Measurements from ENCODE around the gene CYB5RL. TPM values are rescaled to one million over a fixed set of nuclear protein-coding genes. Genes with fewer than 3 reads are reported as not detected.
"Not testable (repeated sequence)": the region's sequence is repeated elsewhere in the genome, so short reads cannot be mapped to it uniquely, and the experiment has no call there.

CYB5RL gene
- total and polyA plus RNA-seq, 4 donors, result 3.1 to 7.9 (median 3.7) TPM

GRCh38 chr1:54207896-54208295 is 8.1 kb upstream of the CYB5RL start:
- intact Hi-C loops (cut with DNase I), result not testable (repeated sequence)

GRCh38 chr1:54207287-54207686 is 7.5 kb upstream of the CYB5RL start:
- Histone ChIP-seq H3K9me3 (ENCODE audit: control insufficient read depth, low read length) (no peaks in the 10 kb centered on the region), H3K27ac (ENCODE audit: low read depth in 1 of 2, low read length in 2 of 2) (no peak overlapping the region), H3K4me3 (ENCODE audit: low read length in 2 of 2) (no peak overlapping the region), H3K36me3 (ENCODE audit: control insufficient read depth in 1 of 2, insufficient read depth in 2 of 2, low read length in 1 of 2) (peaks cover 13 to 18% of the 10 kb centered on the region in 2 donors), H3K4me1 (ENCODE audit: control insufficient read depth in 1 of 2, insufficient read depth in 2 of 2, low read length in 2 of 2) (no peaks in the 10 kb centered on the region), H3K27me3 (ENCODE audit: control insufficient read depth in 1 of 2, insufficient read depth in 2 of 2, low read length in 1 of 2) (no peaks in the 10 kb centered on the region)
- DNase-seq (no peak), ATAC-seq (ENCODE audit: low FRiP score) (no peak)
- WGBS, 2 donors, result 46 to 83% methylated on average over 1 of the region's 1 CpG
- intact Hi-C loops (cut with DNase I), result no loop called here

More at GRCh38 chr1:54207896-54208295, 8.1 kb upstream of the CYB5RL start:
- H3K9me3 ChIP-seq (ENCODE audit: control insufficient read depth, low read length); H3K27ac ChIP-seq (ENCODE audit: low read depth in 1 of 2, low read length in 2 of 2); H3K4me1 ChIP-seq (ENCODE audit: control insufficient read depth in 1 of 2, insufficient read depth in 2 of 2, low read length in 2 of 2); DNase-seq; H3K27me3 ChIP-seq (ENCODE audit: control insufficient read depth in 1 of 2, insufficient read depth in 2 of 2, low read length in 1 of 2); H3K4me3 ChIP-seq (ENCODE audit: low read length in 2 of 2); ATAC-seq (ENCODE audit: low FRiP score): not testable (repeated sequence)
- H3K36me3 ChIP-seq (ENCODE audit: control insufficient read depth in 1 of 2, insufficient read depth in 2 of 2, low read length in 1 of 2), result peaks cover 17 to 18% of the 10 kb centered on the region in 2 donors
- 63% methylated on average over 4 of the region's 4 CpGs for WGBS, 2 donors

- H3K36me3 ChIP-seq (ENCODE audit: control insufficient read depth in 1 of 2, insufficient read depth in 2 of 2, low read length in 1 of 2), result peaks cover 8 to 10% of the 10 kb centered on the region in 2 donors
Measured at GRCh38 chr1:54204199-54204598, 4.4 kb upstream of the CYB5RL start.

GRCh38 chr1:54200519-54200997 is 728 bp upstream of the CYB5RL start:
- peak; percentile 42 for ATAC-seq (ENCODE audit: low FRiP score)
- DNase-seq, result no peak
- Histone ChIP-seq H3K4me3 (ENCODE audit: low read length in 2 of 2) (peak overlapping the region; percentile 50 to 90), H3K9me3 (ENCODE audit: control insufficient read depth, low read length) (no peaks in the 10 kb centered on the region), H3K27me3 (ENCODE audit: control insufficient read depth in 1 of 2, insufficient read depth in 2 of 2, low read length in 1 of 2) (no peaks in the 10 kb centered on the region), H3K27ac (ENCODE audit: low read depth in 1 of 2, low read length in 2 of 2) (peak overlapping the region in 1 of 2 donors; percentile 1), H3K36me3 (ENCODE audit: control insufficient read depth in 1 of 2, insufficient read depth in 2 of 2, low read length in 1 of 2) (peaks cover 5 to 6% of the 10 kb centered on the region in 2 donors), H3K4me1 (ENCODE audit: control insufficient read depth in 1 of 2, insufficient read depth in 2 of 2, low read length in 2 of 2) (peaks cover 0 to 4% of the 10 kb centered on the region in 2 donors)
- intact Hi-C loops (cut with DNase I), result no loop called here
- WGBS, 2 donors, result 1% methylated on average over 15 of the region's 15 CpGs

More at GRCh38 chr1:54204199-54204598, 4.4 kb upstream of the CYB5RL start:
- ATAC-seq (ENCODE audit: low FRiP score) (no peak), DNase-seq (no peak)
- Histone ChIP-seq H3K4me3 (ENCODE audit: low read length in 2 of 2) (no peak overlapping the region), H3K27me3 (ENCODE audit: control insufficient read depth in 1 of 2, insufficient read depth in 2 of 2, low read length in 1 of 2) (no peaks in the 10 kb centered on the region), H3K4me1 (ENCODE audit: control insufficient read depth in 1 of 2, insufficient read depth in 2 of 2, low read length in 2 of 2) (peaks cover 0 to 2% of the 10 kb centered on the region in 2 donors), H3K27ac (ENCODE audit: low read depth in 1 of 2, low read length in 2 of 2) (no peak overlapping the region), H3K9me3 (ENCODE audit: control insufficient read depth, low read length) (no peaks in the 10 kb centered on the region)
- intact Hi-C loops (cut with DNase I), result no loop called here
- 28 to 44% methylated on average over 7 of the region's 7 CpGs for WGBS, 2 donors

GRCh38 chr1:54199151-54199764 is 572 bp downstream of the CYB5RL start:
- H3K36me3 ChIP-seq (ENCODE audit: control insufficient read depth in 1 of 2, insufficient read depth in 2 of 2, low read length in 1 of 2), result peaks cover 3 to 5% of the 10 kb centered on the region in 2 donors
- intact Hi-C loops (cut with DNase I), result no loop called here
- H3K4me1 ChIP-seq (ENCODE audit: control insufficient read depth in 1 of 2, insufficient read depth in 2 of 2, low read length in 2 of 2), result peaks cover 0 to 4% of the 10 kb centered on the region in 2 donors

GRCh38 chr1:54193453-54193852 is 6.4 kb downstream of the CYB5RL start:
- intact Hi-C loops (cut with DNase I), result no loop called here
- Histone ChIP-seq H3K27ac (ENCODE audit: low read depth in 1 of 2, low read length in 2 of 2) (no peak overlapping the region), H3K36me3 (ENCODE audit: control insufficient read depth in 1 of 2, insufficient read depth in 2 of 2, low read length in 1 of 2) (peaks cover 5 to 7% of the 10 kb centered on the region in 2 donors), H3K9me3 (ENCODE audit: control insufficient read depth, low read length) (no peaks in the 10 kb centered on the region), H3K4me1 (ENCODE audit: control insufficient read depth in 1 of 2, insufficient read depth in 2 of 2, low read length in 2 of 2) (no peaks in the 10 kb centered on the region), H3K4me3 (ENCODE audit: low read length in 2 of 2) (no peak overlapping the region), H3K27me3 (ENCODE audit: control insufficient read depth in 1 of 2, insufficient read depth in 2 of 2, low read length in 1 of 2) (no peaks in the 10 kb centered on the region)
- WGBS, 2 donors, result 91 to 95% methylated on average over 5 of the region's 5 CpGs
- no peak for DNase-seq
- ATAC-seq (ENCODE audit: low FRiP score), result no peak

More at GRCh38 chr1:54199151-54199764, 572 bp downstream of the CYB5RL start:
- WGBS, 2 donors, result 17 to 19% methylated on average over 17 of the region's 17 CpGs
- H3K9me3 ChIP-seq (ENCODE audit: control insufficient read depth, low read length), result no peaks in the 10 kb centered on the region
- peak overlapping the region; percentile 61 to 90 for H3K4me3 ChIP-seq (ENCODE audit: low read length in 2 of 2)
- H3K27ac ChIP-seq (ENCODE audit: low read depth in 1 of 2, low read length in 2 of 2), result peak overlapping the region in 1 of 2 donors; percentile 47
- DNase-seq, result no peak
- no peaks in the 10 kb centered on the region for H3K27me3 ChIP-seq (ENCODE audit: control insufficient read depth in 1 of 2, insufficient read depth in 2 of 2, low read length in 1 of 2)
- no peak for ATAC-seq (ENCODE audit: low FRiP score)

- Histone ChIP-seq H3K27ac (ENCODE audit: low read depth in 1 of 2, low read length in 2 of 2) (no peak overlapping the region), H3K9me3 (ENCODE audit: control insufficient read depth, low read length) (no peaks in the 10 kb centered on the region), H3K4me3 (ENCODE audit: low read length in 2 of 2) (no peak overlapping the region), H3K27me3 (ENCODE audit: control insufficient read depth in 1 of 2, insufficient read depth in 2 of 2, low read length in 1 of 2) (no peaks in the 10 kb centered on the region), H3K36me3 (ENCODE audit: control insufficient read depth in 1 of 2, insufficient read depth in 2 of 2, low read length in 1 of 2) (peaks cover 5 to 9% of the 10 kb centered on the region in 2 donors), H3K4me1 (ENCODE audit: control insufficient read depth in 1 of 2, insufficient read depth in 2 of 2, low read length in 2 of 2) (no peaks in the 10 kb centered on the region)
- 0 to 97% methylated on average over 1 of the region's 1 CpG for WGBS, 2 donors
- no peak for ATAC-seq (ENCODE audit: low FRiP score)
- intact Hi-C loops (cut with DNase I), result no loop called here
- no peak for DNase-seq
Measured at GRCh38 chr1:54191525-54191924, 8.3 kb downstream of the CYB5RL start.

GRCh38 chr1:54190526-54190925 is 9.3 kb downstream of the CYB5RL start:
- no peak overlapping the region for H3K4me3 ChIP-seq (ENCODE audit: low read length in 2 of 2)
- ATAC-seq (ENCODE audit: low FRiP score), result no peak
- 92 to 93% methylated on average over 9 of the region's 9 CpGs for WGBS, 2 donors
- no peaks in the 10 kb centered on the region for H3K4me1 ChIP-seq (ENCODE audit: control insufficient read depth in 1 of 2, insufficient read depth in 2 of 2, low read length in 2 of 2)
- no peak for DNase-seq
- H3K36me3 ChIP-seq (ENCODE audit: control insufficient read depth in 1 of 2, insufficient read depth in 2 of 2, low read length in 1 of 2), result peaks cover 5 to 10% of the 10 kb centered on the region in 2 donors
- no peaks in the 10 kb centered on the region for H3K27me3 ChIP-seq (ENCODE audit: control insufficient read depth in 1 of 2, insufficient read depth in 2 of 2, low read length in 1 of 2)
- H3K27ac ChIP-seq (ENCODE audit: low read depth in 1 of 2, low read length in 2 of 2), result no peak overlapping the region
- intact Hi-C loops (cut with DNase I), result no loop called here
- no peaks in the 10 kb centered on the region for H3K9me3 ChIP-seq (ENCODE audit: control insufficient read depth, low read length)

- no peak overlapping the region for H3K4me3 ChIP-seq (ENCODE audit: low read length in 2 of 2)
- intact Hi-C loops (cut with DNase I), result no loop called here
- WGBS, 2 donors, result 80 to 89% methylated on average over 1 of the region's 1 CpG
- H3K36me3 ChIP-seq (ENCODE audit: control insufficient read depth in 1 of 2, insufficient read depth in 2 of 2, low read length in 1 of 2), result peaks cover 0 to 5% of the 10 kb centered on the region in 2 donors
- H3K4me1 ChIP-seq (ENCODE audit: control insufficient read depth in 1 of 2, insufficient read depth in 2 of 2, low read length in 2 of 2), result no peaks in the 10 kb centered on the region
- DNase-seq, result no peak
- no peak overlapping the region for H3K27ac ChIP-seq (ENCODE audit: low read depth in 1 of 2, low read length in 2 of 2)
- H3K27me3 ChIP-seq (ENCODE audit: control insufficient read depth in 1 of 2, insufficient read depth in 2 of 2, low read length in 1 of 2), result no peaks in the 10 kb centered on the region
- no peaks in the 10 kb centered on the region for H3K9me3 ChIP-seq (ENCODE audit: control insufficient read depth, low read length)
- ATAC-seq (ENCODE audit: low FRiP score), result no peak
Measured at GRCh38 chr1:54188291-54188690, 11.5 kb downstream of the CYB5RL start.

All from aorta (tissue), 5 donors.